CD4-positive, alpha-beta memory T cell (primary cell): Measurements from ENCODE around the gene ATP10B. TPM values are rescaled to one million over a fixed set of nuclear protein-coding genes. Genes with fewer than 3 reads are reported as not detected.

Source experiments
- CTCF ChIA-PET: fragments of 350-600 bp; sonication (Branson Sonifier 250); formaldehyde crosslinking; loops from one replicate; lab custom pipeline; 2021; ENCODE audit warnings: inconsistent platforms; ENCODE audit not compliant: partially characterized antibody; lab: Charles Lee
- POLR2A ChIA-PET: fragments of 350-600 bp; sonication (Branson Sonifier 250); formaldehyde crosslinking; loops from one replicate; lab custom pipeline; 2021; ENCODE audit not compliant: partially characterized antibody; lab: Charles Lee
- DNase-seq, 5 donors: peaks; one replicate each; pipeline versions ENCODE4 v3.0.0 to v3.0.0-alpha.2; 2020 to 2022; ENCODE audit warnings: mixed read lengths in 1 of 5
- H3K27ac ChIP-seq: one replicate; pipeline ENCODE4 v1.7.0; 2013; ENCODE audit warnings: low read depth, low read length
- H3K27me3 ChIP-seq: 2 replicates; pipeline ENCODE4 v1.7.0; 2013; ENCODE audit warnings: mild to moderate bottlenecking, low read length, moderate library complexity; ENCODE audit not compliant: insufficient read depth
- H3K36me3 ChIP-seq: 2 replicates; pipeline ENCODE4 v1.7.0; 2013; ENCODE audit warnings: mild to moderate bottlenecking, low read length, moderate library complexity; ENCODE audit not compliant: insufficient read depth
- H3K4me1 ChIP-seq: 2 replicates; pipeline ENCODE4 v1.7.0; 2013; ENCODE audit warnings: mild to moderate bottlenecking, low read length, moderate library complexity; ENCODE audit not compliant: insufficient read depth
- H3K4me3 ChIP-seq, 2 donors: one replicate each; pipeline ENCODE4 v1.7.0; 2013; ENCODE audit warnings: low read length in 2 of 2, mild to moderate bottlenecking in 1 of 2
- H3K9me3 ChIP-seq, 2 donors: one replicate each; pipeline ENCODE4 v1.7.0; 2013; ENCODE audit warnings: low read length in 2 of 2, control low read depth in 1 of 2; ENCODE audit not compliant: control insufficient read depth in 1 of 2
- H3K27ac Mint-ChIP-seq, 7 donors: one replicate each; pipeline ENCODE4 v1.8.0; 2020 to 2021; ENCODE audit warnings: mixed read lengths in 7 of 7, mild to moderate bottlenecking in 6 of 7, inconsistent platforms in 3 of 7, moderate library complexity in 3 of 7
- H3K27me3 Mint-ChIP-seq, 2 donors: one replicate each; pipeline ENCODE4 v1.8.0; 2020 to 2021; ENCODE audit warnings: mixed read lengths in 2 of 2
- H3K36me3 Mint-ChIP-seq, 2 donors: one replicate each; pipeline ENCODE4 v1.8.0; 2020 to 2021; ENCODE audit warnings: mixed read lengths in 2 of 2, inconsistent platforms in 1 of 2, mild to moderate bottlenecking in 1 of 2
- H3K4me1 Mint-ChIP-seq, 4 donors: one replicate each; pipeline ENCODE4 v1.8.0; 2020 to 2021; ENCODE audit warnings: mixed read lengths in 4 of 4, mild to moderate bottlenecking in 1 of 4
- H3K4me3 Mint-ChIP-seq, 8 donors: one replicate each; pipeline ENCODE4 v1.8.0; 2020 to 2021; ENCODE audit warnings: mixed read lengths in 8 of 8, mild to moderate bottlenecking in 7 of 8, moderate library complexity in 6 of 8, inconsistent platforms in 3 of 8
- H3K9me3 Mint-ChIP-seq, 8 donors: one replicate each; pipeline ENCODE4 v1.8.0; 2020 to 2021; ENCODE audit warnings: mixed read lengths in 8 of 8, mild to moderate bottlenecking in 5 of 8, inconsistent platforms in 3 of 8, moderate library complexity in 1 of 8
- intact Hi-C: fragments of 100-400 bp; cut with micrococcal nuclease; formaldehyde crosslinking; loops from one replicate; pipeline ENCODE4 v1.15.1; 2023
- polyA plus RNA-seq, 2 donors: library from polyadenylated mRNA; unstranded; fragments of 300-500 nt; fragmentation: Illumina TruSeq; gene quantifications; one replicate each; pipeline ENCODE4 v1.2.3, GENCODE V29; 2021
- total RNA-seq, 2 experiments: library from RNA; stranded (reverse); gene quantifications; one replicate each; pipeline ENCODE4 v1.2.3, GENCODE V29; 2021

Gene ATP10B
- total and polyA plus RNA-seq, 4 experiments from 2014 or later = not detected

DNA sequence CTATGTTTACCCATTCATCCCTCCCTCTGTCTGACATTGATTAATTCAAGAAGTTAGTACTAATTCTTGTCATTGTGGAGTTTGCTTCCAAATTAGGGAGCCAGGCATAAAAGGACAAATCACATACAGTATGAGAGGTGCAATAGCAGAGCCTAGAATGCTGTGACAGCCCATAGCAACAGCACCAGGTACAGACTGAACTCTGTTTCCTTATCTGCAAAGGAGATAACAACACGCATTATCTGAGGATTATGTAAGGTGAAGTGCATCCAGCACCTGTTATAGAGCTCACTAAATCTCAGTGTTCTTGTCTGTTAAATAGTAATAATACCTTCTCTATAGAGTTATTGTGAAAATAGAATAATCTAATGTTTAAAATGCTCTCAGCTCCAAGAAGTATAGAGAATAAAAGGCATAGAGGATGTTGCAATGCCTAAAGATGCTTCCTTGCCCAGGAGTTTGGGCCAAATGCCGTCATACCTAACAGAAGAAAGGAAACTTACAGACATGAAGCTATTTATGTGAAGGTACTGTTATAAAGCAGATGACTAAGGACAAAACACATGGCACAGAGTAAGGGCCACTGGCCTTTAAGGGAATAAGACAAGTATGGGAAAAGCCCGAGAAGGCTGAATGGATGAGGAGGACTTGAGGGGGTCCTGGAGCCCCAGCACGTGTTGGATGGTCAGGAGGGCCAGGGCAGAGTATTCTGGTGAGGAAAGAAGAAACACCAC lies 214.5 kb downstream of the ATP10B start:
- CTCF ChIA-PET = no interaction called here

DNA sequence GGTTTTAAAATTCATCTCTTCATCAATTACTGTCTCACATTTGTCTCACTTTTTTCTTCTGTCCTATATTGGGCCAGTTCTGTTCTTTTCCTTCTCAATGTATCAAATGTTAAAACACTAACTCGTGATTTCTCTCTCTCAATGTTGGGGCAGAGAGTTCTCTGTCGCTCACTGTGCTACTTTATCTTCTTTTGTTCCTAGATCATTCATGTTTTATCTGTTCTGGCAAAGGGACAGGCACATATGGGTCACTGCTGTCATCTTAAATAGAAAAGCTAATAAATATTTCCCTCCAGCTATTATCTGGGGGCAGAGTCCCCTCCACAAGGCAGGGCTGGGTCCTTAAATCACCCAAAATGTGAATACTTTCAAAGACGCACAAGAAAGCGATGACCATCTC lies 216.3 kb downstream of the ATP10B start:
- CTCF ChIA-PET = no interaction called here
- peaks cover 10 to 14% of the 10 kb centered on the region in 2 donors for H3K27me3 Mint-ChIP-seq

More for the DNA sequence above, 214.5 kb downstream of the ATP10B start:
- H3K9me3 Mint-ChIP-seq = peaks cover 0 to 10% (median under 1%) of the 10 kb centered on the region in 8 donors
- peaks cover 8 to 12% of the 10 kb centered on the region in 2 donors for H3K27me3 Mint-ChIP-seq
- H3K27ac Mint-ChIP-seq = no peak overlapping the region
- H3K4me3 ChIP-seq = no peak overlapping the region
- no peak for DNase-seq
- no peak overlapping the region for H3K4me3 Mint-ChIP-seq
- H3K36me3 ChIP-seq = no peaks in the 10 kb centered on the region
- POLR2A ChIA-PET = no interaction called here
- H3K27ac ChIP-seq = no peak overlapping the region
- intact Hi-C loops = no loop called here
- no peaks in the 10 kb centered on the region for H3K4me1 ChIP-seq
- H3K9me3 ChIP-seq = no peaks in the 10 kb centered on the region
- no peaks in the 10 kb centered on the region for H3K36me3 Mint-ChIP-seq
- H3K27me3 ChIP-seq = no peaks in the 10 kb centered on the region
- no peaks in the 10 kb centered on the region for H3K4me1 Mint-ChIP-seq

DNA sequence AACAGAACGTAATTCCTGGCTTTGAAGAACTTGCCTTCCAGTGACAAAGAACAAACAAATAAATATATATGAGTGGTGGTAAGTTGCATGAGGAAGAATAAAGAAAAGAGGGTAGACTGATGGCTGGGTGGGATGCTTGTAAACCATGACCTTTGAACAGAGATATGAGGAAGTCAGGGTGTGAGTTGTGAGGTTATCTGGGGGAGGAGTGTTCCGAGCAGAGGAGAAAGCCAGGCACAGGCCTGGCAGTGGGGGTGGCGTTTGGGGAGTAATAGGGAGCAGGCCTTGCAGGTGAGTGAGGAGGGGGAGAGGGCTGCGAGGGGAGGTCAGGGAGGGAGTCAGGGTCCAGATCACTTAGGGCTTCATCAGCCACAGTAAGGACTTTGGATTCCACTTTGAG lies 217.0 kb downstream of the ATP10B start:
- ChIA-PET POLR2A (no interaction called here), CTCF (no interaction called here)

More for the DNA sequence above, 216.3 kb downstream of the ATP10B start:
- H3K27ac Mint-ChIP-seq = no peak overlapping the region
- no peak overlapping the region for H3K4me3 Mint-ChIP-seq
- H3K9me3 Mint-ChIP-seq = peaks cover 0 to 10% (median under 1%) of the 10 kb centered on the region in 8 donors
- no peaks in the 10 kb centered on the region for H3K27me3 ChIP-seq
- no peaks in the 10 kb centered on the region for H3K4me1 Mint-ChIP-seq
- no peak overlapping the region for H3K27ac ChIP-seq
- no peaks in the 10 kb centered on the region for H3K4me1 ChIP-seq
- H3K4me3 ChIP-seq = no peak overlapping the region
- POLR2A ChIA-PET = no interaction called here
- no peaks in the 10 kb centered on the region for H3K36me3 Mint-ChIP-seq
- intact Hi-C loops = no loop called here
- H3K36me3 ChIP-seq = no peaks in the 10 kb centered on the region
- no peak for DNase-seq
- no peaks in the 10 kb centered on the region for H3K9me3 ChIP-seq

DNA sequence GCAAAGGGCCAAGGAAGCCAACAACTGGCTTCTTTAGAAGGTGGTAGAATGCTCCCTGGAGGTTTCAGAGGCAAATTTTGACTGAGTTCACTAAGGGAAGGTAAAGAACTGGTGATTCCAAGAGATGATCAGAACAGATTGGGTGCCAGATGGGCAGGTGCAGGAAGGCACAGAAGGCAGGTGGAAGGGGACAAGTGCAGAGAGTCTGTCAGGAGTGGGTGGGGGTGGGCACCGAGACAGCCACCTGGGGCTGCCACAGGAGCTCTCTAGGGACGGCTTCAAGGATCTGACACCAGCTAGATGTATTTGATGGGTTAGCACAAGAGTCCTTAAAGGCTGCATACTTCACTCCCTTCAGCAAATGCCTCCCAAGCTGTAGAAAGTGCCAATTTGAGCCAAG lies 223.0 kb downstream of the ATP10B start:
- intact Hi-C loops = no loop called here
- CTCF ChIA-PET = no interaction called here
- POLR2A ChIA-PET = no interaction called here
- no peaks in the 10 kb centered on the region for H3K9me3 ChIP-seq
- Mint-ChIP-seq H3K36me3 (no peaks in the 10 kb centered on the region), H3K27me3 (peaks cover 16 to 22% of the 10 kb centered on the region in 2 donors), H3K27ac (no peak overlapping the region), H3K4me3 (no peak overlapping the region), H3K4me1 (no peaks in the 10 kb centered on the region), H3K9me3 (peaks cover 0 to 4% (median 0%) of the 10 kb centered on the region in 8 donors)
- no peaks in the 10 kb centered on the region for H3K4me1 ChIP-seq
- H3K4me3 ChIP-seq = no peak overlapping the region
- no peaks in the 10 kb centered on the region for H3K36me3 ChIP-seq
- no peak for DNase-seq
- no peak overlapping the region for H3K27ac ChIP-seq
- no peaks in the 10 kb centered on the region for H3K27me3 ChIP-seq

More for the DNA sequence above, 217.0 kb downstream of the ATP10B start:
- intact Hi-C loops = no loop called here
- Histone ChIP-seq H3K27me3 (no peaks in the 10 kb centered on the region), H3K36me3 (no peaks in the 10 kb centered on the region), H3K4me1 (no peaks in the 10 kb centered on the region), H3K27ac (no peak overlapping the region), H3K4me3 (no peak overlapping the region), H3K9me3 (no peaks in the 10 kb centered on the region)
- Mint-ChIP-seq H3K4me1 (no peaks in the 10 kb centered on the region), H3K27me3 (peaks cover 13 to 15% of the 10 kb centered on the region in 2 donors), H3K4me3 (no peak overlapping the region), H3K9me3 (peaks cover 0 to 10% (median under 1%) of the 10 kb centered on the region in 8 donors), H3K27ac (no peak overlapping the region), H3K36me3 (no peaks in the 10 kb centered on the region)
- DNase-seq = no peak

DNA sequence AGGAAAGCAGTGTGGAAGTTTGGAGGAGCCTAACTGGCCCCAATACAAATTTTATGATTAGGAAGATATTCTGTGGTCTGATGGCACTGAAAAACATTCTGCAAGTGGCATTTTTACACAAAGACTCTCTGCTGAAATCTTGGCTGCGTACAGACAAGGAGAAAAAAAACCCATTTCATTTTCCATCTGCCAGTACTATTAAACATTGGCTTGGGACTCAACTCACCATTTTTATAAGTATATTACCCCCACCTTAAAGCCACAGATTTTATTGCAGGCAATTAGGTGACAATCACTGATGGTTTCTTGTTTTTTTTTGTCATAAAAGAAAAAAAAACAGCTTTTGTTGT lies 223.4 kb downstream of the ATP10B start:
- CTCF ChIA-PET = no interaction called here
- H3K4me1 Mint-ChIP-seq = no peaks in the 10 kb centered on the region
- H3K27ac Mint-ChIP-seq = no peak overlapping the region
- H3K9me3 Mint-ChIP-seq = peaks cover 0 to 4% (median 0%) of the 10 kb centered on the region in 8 donors
- H3K4me3 Mint-ChIP-seq = no peak overlapping the region
- H3K27me3 Mint-ChIP-seq = peaks cover 16 to 22% of the 10 kb centered on the region in 2 donors
- Histone ChIP-seq H3K4me3 (no peak overlapping the region), H3K27me3 (no peaks in the 10 kb centered on the region), H3K36me3 (no peaks in the 10 kb centered on the region), H3K9me3 (no peaks in the 10 kb centered on the region), H3K27ac (no peak overlapping the region), H3K4me1 (no peaks in the 10 kb centered on the region)
- POLR2A ChIA-PET = no interaction called here
- DNase-seq = no peak
- no peaks in the 10 kb centered on the region for H3K36me3 Mint-ChIP-seq
- intact Hi-C loops = no loop called here

DNA sequence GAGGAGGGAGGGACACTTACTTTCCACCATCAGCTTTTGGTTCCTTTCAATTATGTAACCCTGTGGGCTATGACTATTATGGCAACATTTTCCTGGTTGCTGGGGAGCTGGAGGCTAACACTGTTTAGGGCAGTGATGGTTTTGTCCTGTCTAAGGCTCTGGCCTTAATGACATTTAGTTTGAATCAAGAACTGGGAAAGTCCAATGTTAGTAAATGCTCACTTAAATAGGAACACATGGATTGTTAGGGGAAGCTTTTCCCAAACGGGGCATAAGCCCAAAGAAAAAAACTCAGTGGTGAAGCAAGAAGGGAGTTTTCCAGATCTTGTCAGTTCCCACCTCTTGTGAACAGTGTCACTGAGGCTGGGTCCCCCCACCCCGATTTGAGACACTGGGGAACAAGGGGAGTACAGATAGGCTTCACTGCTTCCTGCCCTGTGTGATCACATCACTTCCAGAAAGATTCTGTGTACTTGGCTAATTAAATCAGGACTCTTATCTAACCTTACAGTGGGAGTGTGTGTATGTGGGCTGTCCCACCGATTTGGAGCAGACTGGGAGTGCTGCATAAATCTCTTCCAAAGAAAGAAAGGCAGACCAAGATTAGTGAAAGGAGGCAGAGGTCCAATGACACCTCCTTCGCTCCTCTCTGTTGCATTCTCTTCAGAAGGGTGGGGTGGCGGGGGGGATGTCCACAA lies 223.9 kb downstream of the ATP10B start:
- no peak overlapping the region for H3K4me3 ChIP-seq
- no peaks in the 10 kb centered on the region for H3K4me1 Mint-ChIP-seq
- no peak for DNase-seq
- ChIA-PET POLR2A (no interaction called here), CTCF (interaction anchor here (1.3 kb wide), 1 partner anchor 190 kb away, joined by 4 read pairs; no protein-coding TSS in a partner anchor)
- H3K27me3 ChIP-seq = no peaks in the 10 kb centered on the region
- H3K9me3 ChIP-seq = no peaks in the 10 kb centered on the region
- peaks cover 0 to 4% (median 0%) of the 10 kb centered on the region in 8 donors for H3K9me3 Mint-ChIP-seq
- H3K36me3 Mint-ChIP-seq = no peaks in the 10 kb centered on the region
- H3K27ac Mint-ChIP-seq = no peak overlapping the region
- H3K27me3 Mint-ChIP-seq = peaks cover 16 to 23% of the 10 kb centered on the region in 2 donors
- intact Hi-C loops = no loop called here
- H3K4me3 Mint-ChIP-seq = no peak overlapping the region
- H3K27ac ChIP-seq = no peak overlapping the region
- no peaks in the 10 kb centered on the region for H3K4me1 ChIP-seq
- H3K36me3 ChIP-seq = no peaks in the 10 kb centered on the region

DNA sequence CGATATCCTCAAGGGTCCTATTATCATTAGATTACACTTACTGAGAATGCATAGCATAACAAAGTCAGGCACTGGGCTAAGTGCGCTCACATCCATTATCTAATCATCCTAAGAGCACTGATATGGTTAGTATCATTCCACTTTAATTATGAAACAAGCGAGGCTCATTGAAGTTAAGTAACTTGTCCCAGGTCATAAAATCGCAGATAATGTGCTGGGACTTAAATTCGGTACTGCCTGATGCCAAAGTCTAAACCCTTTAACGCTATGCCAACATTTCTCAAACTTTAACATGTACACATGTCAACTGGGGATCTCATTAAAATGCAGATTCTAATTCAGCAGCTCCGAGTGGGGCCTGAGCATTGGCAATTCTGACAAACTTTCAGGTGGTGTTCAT lies 225.7 kb downstream of the ATP10B start:
- peaks cover 21 to 26% of the 10 kb centered on the region in 2 donors for H3K27me3 Mint-ChIP-seq
- H3K36me3 ChIP-seq = no peaks in the 10 kb centered on the region
- DNase-seq = no peak
- ChIA-PET CTCF (no interaction called here), POLR2A (no interaction called here)
- H3K4me3 ChIP-seq = no peak overlapping the region
- no peak overlapping the region for H3K4me3 Mint-ChIP-seq
- no peaks in the 10 kb centered on the region for H3K9me3 ChIP-seq
- H3K4me1 Mint-ChIP-seq = no peaks in the 10 kb centered on the region
- H3K27ac ChIP-seq = no peak overlapping the region
- H3K4me1 ChIP-seq = no peaks in the 10 kb centered on the region
- no peak overlapping the region for H3K27ac Mint-ChIP-seq
- intact Hi-C loops = no loop called here
- no peaks in the 10 kb centered on the region for H3K27me3 ChIP-seq
- H3K9me3 Mint-ChIP-seq = peaks cover 0 to 4% (median 0%) of the 10 kb centered on the region in 8 donors
- no peaks in the 10 kb centered on the region for H3K36me3 Mint-ChIP-seq
